ENCODE results near the gene PPP1R14B.

The PPP1R14B gene

DNA sequence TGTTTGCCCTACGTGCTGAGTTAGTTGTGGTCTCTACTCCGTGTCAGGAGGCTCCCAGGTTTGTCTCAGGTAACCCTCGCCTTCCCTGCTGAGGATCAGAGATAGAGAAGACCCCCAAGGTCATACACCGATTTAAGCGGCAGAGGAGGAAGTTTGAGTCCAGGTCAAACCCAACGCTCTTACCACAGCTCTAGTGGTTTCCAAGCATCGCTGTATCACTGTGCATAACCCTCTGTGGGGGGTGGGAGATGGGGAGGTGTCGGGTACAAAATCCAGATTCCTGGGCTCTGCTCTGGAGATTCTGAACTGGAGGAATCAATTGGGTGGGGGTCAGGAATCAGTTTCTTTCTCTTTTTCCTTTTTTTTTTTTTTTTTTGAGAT, 15.8 kb downstream of the PPP1R14B start:
- DNase-seq (ENCODE audit: low read depth) = no peak

DNA sequence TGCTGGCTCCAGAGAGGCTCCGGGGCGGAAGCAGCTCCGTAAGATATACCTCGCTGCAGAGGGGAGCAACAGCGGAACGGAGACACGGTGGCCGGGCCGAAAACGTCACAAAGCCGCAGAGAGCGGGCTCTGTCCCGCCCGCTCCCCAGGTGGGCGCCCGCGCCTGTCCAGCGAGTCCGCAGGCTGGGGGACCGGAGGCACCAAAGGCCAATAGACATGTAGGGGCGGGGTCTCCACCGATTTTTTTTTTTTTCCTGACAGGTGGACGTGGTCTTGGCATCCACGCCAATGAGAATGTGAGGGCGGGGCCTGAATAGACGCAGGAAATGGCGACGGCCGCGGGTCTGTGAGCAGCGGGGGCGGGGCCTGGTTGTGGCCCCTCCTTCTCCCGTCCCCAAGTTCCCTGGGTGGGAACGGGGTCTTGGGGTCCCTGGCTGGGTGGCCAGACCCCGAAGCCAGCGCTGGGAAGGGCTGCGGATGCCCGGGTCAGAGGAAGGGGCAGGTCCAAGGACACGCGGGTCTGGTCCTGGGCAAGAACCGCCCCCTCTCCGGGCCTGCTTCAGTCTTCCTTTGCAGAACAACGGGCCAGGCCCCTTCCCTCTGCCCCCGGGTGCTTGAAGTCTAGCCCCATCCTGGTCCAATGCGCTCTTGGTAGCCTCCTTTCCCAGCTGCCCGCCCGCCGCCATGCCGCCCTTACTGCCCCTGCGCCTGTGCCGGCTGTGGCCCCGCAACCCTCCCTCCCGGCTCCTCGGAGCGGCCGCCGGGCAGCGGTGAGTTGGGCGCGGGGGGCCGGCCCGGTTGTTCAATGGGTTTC, 16.4 kb downstream of the PPP1R14B start, which contains the start of gene DNAJC4:
Gene DNAJC4, plus strand, starts transcription at position 378 of the 814 bp plus-strand sequence. Its CDS starts 307 bp downstream, at position 685.
- DNase-seq (ENCODE audit: low read depth) = peak; percentile 85

DNA sequence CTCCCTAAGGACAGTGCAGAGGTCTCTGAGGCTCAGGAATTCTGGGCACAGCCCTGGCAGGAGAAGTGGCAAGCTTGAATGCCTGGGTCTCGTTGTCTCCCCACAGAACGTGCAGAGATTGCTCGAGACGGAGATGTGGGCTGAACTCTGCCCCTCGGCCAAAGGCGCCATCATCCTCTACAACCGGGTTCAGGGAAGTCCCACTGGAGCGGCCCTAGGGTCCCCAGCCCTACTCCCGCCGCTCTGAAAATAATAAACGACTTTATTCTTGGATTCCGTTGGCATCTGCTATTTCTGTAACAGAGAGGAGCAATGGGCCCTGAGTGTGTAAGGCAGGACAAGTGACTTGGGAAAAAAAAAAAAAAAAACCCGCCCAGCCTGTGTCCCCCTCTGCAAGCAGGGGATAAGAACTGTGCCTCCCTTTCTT, 17.0 kb downstream of the PPP1R14B start:
- no peak for DNase-seq (ENCODE audit: low read depth)

DNA sequence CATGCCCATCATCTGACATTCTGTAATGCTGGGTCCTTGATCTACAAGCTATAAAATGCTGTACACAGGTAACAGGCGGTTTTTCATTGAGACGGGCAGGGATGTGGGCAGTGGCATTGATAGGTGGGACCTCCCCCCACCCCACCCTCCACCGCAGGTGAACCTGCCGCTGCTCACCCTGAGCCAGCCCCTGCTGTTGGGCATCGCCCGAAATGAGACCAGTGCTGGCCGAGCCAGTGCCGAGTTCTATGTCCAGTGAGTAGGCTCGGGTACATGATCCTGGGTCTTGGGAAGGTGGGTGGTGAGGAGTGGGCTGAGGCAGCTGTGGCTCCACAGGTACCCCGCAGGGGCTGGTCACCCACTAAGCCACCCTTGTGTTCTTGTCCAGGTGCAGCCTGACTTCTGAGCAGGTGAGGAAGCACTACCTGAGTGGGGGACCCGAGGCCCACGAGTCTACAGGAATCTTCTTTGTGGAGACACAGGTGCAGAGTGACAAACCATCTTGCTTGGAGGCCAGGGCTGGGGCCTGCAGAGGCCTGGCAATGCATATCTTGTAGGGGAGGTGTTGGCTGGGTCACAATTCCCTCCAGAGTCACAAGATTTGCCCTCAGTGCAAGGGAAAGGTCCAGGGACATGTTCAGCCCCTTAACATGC, 17.5 kb downstream of the PPP1R14B start:
- no peak for DNase-seq (ENCODE audit: low read depth)

DNA sequence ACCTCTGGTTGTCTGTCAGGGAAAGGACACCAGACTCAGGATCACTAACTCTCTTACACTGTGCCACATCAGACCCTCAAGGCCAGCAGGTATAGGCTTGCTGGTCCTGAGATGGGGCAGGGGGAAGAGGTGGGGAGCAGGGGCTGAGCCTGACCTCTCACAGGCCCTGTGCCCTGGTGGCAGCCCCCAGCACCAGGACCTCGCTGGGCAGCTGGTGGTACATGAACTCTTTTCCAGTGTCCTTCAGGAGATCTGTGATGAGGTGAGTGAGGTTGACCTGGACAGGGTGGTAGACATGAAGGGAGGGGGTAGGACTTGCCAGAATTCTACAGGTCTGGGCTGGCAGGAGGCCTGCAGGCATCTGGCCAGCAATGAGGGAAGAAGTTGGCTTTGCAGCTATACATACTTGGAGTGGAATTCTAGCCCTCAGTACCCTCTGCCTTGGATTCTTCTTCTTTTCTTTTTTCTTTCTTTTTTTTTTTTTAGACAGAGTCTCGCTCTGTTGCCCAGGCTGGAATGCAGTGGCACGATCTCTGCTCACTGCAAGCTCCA, 19.3 kb downstream of the PPP1R14B start:
- no peak for DNase-seq (ENCODE audit: low read depth)

DNA sequence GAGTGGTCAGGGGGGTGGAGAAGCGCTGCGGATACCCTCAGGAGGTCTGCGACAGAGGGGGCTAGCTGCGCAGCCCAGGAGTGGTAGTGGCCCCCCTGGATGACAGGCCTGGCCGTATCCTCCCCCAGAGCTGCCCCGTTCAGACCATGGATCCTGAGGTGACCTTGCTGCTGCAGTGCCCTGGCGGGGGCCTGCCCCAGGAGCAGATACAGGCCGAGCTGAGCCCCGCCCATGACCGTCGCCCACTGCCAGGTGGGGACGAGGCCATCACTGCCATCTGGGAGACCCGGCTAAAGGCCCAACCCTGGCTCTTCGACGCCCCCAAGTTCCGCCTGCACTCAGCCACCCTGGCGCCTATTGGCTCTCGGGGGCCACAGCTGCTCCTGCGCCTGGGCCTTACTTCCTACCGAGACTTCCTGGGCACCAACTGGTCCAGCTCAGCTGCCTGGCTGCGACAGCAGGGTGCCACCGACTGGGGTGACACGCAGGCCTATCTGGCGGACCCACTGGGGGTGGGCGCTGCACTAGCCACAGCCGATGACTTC, 20.2 kb downstream of the PPP1R14B start:
- DNase-seq (ENCODE audit: low read depth) = no peak

DNA sequence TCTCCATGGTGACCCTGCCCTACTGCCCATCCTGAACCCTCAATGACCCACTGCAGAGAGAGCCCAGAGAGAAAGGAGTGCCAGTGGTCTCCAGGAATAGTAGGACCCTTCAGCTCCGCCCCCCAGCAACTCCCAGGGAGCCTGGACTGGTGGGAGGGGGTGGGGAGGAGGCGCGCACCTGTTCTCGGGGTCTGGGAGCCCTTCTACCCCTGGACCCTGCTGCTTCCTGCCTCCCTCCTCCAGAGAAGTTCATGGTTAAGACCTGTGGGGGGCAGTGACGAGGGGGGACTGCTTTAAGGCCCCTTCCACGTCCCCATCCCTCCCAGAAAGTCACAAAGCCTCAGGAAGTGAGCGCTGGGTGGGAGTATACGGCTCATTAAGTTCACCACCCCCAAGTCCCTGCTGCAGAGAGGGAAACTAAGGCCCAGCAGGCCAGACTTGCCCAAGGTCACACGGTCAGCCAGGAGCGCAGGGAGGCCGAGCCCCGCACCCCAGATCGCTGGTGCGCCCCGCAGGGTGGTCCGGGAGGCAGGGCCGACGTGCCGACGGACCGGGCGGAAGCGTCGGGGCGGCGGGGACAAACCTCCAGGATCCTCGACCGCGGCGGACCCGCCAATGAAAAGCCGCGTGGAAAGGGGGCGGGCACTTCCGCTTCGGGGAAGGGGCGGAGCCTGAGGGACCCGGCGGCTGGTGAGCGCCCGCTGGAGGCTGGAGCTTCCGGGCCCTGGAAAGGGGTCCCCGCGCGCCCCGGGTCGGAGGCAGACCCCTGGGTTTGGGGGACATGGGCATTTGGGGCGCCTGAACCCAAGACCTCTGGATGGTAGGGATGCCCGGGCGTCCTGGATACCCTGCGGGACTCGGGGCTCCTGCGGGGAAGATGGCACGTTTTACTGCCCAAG, 20.9 kb downstream of the PPP1R14B start, which contains the start of the genes NUDT22 and TRPT1:
Gene NUDT22, plus strand, starts transcription at position 667 of the 899 bp plus-strand sequence. CDS start 379 bp downstream, outside the sequence.
Gene TRPT1, minus strand, starts transcription at position 579 of the 899 bp plus-strand sequence. Its CDS starts 326 bp downstream, at position 253.
- peak; percentile 94 for DNase-seq (ENCODE audit: low read depth)

DNA sequence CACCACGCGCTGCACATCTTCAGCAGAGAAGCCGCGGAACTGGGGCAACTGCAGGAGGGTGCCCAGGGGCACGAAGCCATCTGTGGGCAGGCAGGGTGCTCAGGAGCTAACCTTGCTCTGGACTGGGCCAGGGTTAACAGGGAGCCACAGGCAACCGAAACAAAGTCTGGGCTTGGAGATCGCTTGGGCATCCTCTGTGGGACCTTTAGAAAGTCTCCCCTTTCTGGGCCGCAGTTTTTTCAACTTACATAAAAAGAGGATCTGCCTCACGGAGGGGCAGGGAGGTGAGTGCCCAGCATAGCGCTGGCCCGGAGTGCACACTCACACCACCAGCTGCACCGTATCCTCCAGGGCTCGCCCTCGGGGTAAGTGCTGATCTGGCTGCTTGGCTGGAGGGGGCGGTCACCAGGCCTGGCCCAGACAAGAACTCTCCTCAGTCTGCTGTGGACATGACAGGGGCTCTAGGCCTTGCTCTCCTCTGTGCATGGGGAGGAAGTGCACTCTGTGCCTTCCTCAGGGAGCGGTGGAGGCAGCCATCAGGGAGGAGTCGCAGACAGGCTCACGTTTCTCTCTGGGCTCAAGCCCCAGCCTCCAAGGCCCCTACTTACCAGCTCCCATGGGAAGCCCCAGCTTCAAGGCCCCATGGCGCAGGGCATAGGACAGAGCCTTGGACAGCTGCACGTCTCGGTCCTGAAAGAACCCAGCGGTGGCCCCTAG, 21.7 kb downstream of the PPP1R14B start:
- DNase-seq (ENCODE audit: low read depth) = no peak

DNA sequence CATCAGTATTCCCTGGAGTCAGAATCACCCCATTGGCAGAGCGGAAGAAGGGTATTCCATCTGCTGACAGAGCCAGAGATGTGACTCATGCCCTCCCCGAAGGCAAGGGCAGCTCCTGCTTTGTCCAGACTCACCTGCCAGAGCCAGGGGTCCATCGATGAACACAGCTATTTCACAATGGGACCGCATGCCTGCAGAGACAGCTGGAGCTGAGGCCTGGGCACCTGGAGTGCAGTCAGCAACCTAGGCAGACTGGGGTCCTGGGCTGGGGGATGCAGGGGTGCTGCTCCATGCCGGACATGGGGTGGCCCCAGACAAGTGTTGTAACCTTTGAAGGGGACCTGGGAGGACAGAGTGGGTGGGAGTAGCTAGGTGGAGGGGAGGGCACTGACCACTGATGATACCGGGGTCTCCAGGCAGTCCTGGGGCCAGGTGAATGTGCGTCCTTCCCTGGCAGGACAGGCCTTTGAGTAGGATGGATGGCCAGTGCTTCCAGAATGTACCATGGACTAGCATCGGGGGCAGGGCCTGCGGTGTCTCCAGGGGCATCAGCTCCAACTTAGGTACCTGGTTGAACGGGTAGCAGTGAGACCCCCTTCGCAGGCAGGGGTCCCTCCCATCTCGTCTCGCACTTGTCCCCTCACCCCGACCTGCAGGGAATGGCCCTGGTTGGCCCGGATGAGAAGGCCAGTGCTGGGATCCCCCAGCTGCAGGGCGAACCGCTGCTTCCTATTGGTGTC, 22.4 kb downstream of the PPP1R14B start:
- no peak for DNase-seq (ENCODE audit: low read depth)

DNA sequence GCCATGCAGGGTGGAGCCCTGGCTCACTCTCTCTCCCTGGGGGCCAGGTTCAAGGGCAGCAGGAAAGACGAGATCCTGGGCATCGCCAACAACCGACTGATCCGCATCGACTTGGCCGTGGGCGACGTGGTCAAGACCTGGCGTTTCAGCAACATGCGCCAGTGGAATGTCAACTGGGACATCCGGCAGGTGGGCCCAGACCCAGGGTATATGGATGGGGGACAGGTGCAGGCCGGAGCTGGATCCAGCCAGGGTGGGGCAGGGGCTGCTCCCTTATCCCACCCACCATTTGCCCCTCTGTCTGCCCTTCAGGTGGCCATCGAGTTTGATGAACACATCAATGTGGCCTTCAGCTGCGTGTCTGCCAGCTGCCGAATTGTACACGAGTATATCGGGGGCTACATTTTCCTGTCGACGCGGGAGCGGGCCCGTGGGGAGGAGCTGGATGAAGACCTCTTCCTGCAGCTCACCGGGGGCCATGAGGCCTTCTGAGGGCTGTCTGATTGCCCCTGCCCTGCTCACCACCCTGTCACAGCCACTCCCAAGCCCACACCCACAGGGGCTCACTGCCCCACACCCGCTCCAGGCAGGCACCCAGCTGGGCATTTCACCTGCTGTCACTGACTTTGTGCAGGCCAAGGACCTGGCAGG, 23.6 kb downstream of the PPP1R14B start:
- no peak for DNase-seq (ENCODE audit: low read depth)

DNA sequence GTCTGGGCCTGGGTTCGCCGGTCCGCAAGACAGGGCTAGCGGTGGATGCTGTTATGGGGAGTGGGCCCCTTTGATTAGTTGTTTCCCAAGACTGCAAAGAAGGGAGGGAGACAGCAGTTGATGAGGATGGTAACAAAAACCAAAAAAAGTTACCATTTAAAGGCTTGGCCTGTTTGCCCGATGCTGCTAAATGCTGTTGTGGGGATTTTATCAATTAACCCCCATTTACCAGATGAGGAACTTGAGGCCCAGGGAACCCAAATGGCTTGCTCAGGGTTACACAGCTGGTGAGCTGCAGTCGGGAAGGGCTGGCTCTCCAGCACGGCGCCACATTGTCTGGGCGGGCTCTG, 24.1 kb downstream of the PPP1R14B start:
- DNase-seq (ENCODE audit: low read depth) = no peak

DNA sequence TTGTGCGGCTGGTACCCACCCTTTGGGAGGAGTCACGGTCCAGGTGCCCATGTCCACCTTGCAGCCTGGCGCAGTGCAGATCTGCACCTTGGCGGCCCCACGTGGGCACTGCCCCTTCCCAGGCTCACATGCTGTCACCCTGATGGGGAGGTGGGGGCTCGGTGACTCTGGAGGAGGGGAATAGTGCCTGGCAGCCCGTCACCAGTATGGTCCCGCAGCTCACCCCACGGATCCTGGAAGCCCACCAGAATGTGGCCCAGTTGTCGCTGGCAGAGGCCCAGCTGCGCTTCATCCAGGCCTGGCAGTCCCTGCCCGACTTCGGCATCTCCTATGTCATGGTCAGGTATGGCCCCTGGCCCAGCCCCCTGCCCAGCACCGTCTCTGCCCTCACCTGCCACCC, 25.9 kb downstream of the PPP1R14B start:
- DNase-seq (ENCODE audit: low read depth) = no peak

DNA sequence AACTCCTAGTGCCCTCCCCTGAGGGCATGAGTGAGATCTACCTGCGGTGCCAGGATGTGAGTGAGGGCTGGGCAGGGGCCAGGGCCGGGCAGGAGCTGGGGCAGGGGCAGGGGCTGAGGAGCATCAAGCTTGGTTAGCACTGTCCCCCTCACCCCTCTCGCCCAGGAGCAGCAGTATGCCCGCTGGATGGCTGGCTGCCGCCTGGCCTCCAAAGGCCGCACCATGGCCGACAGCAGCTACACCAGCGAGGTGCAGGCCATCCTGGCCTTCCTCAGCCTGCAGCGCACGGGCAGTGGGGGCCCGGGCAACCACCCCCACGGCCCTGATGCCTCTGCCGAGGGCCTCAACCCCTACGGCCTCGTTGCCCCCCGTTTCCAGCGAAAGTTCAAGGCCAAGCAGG, 26.5 kb downstream of the PPP1R14B start:
- no peak for DNase-seq (ENCODE audit: low read depth)

DNA sequence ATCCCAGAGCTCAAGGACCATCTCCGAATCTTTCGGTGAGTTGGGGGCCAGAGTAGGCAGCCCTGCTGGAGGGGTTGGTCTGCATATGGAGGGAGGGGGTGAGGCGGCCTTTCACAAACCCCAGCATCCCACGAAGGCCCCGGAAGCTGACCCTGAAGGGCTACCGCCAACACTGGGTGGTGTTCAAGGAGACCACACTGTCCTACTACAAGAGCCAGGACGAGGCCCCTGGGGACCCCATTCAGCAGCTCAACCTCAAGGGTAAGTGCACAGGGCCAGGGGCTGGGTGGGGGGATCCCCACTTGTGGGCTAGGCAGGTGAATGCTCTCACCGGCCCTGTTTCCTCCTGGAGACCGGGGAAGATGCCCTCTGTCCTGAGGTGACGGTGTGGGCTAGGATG, 27.0 kb downstream of the PPP1R14B start:
- no peak for DNase-seq (ENCODE audit: low read depth)

DNA sequence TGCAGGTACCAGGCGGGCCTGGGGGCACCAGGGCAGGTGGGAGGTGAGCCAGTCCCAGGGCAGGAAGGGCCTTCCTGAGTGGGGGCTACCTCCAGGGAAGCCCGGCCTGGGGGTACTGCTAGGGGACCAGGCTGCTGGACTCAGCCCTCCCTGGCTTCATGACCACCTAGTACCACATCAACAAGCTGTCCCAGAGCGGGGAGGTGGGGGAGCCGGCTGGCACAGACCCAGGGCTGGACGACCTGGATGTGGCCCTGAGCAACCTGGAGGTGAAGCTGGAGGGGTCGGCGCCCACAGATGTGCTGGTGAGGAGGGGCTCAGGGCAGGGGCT, 27.4 kb downstream of the PPP1R14B start:
- no peak for DNase-seq (ENCODE audit: low read depth)

DNA sequence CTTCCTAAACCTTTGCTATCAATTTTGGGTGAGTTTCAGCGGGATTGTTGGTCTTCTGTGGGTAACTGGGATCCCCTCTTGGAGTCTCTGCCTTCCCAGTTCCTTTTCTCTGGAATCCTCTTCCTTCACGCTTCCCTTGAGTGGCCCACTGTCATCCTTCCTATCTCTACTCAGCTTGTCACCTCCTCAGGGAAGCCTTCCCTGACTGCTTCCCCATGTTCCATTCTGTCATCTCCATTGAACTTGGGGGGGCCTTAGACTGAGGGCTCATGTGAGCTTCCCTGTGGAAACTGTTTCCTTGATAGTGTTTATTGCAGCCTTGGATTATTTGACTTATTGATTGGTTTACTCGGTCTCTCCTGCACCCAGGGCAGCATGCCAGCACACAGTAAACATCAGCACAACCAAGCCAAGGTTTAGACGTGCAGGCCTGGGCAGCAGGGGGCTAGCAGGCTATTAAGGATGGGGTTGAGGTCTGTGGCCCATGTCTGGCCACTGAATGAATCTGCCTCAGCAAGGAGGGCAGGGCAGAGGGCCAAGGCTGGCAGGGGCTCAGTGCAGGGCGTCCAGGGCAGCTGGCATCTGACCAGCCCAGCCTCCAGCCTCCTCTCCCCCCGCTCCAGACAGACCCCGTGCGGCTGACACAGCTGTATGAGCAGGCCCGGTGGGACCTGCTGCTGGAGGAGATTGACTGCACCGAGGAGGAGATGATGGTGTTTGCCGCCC, 28.0 kb downstream of the PPP1R14B start:
- no peak for DNase-seq (ENCODE audit: low read depth)

DNA sequence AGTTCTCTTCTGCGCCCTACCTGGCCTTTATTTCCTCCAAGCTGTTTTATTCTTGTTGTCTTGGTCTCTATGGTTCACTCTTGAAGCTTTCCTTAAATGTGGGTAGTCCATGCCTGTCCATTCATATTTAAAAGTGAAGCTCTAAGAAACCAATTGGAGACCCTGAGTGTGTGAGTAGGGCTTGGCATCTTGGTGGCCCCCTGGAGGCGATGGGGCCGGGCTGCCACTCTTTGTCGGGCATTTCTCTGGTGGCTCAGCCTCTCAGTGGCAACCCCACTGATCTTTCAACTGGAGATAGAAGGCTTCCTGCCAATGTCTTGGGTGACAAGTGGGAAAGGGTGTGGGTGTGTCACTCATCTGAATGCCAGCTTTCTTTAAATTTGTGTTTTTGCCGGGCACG, 29.9 kb downstream of the PPP1R14B start:
- no peak for DNase-seq (ENCODE audit: low read depth)

DNA sequence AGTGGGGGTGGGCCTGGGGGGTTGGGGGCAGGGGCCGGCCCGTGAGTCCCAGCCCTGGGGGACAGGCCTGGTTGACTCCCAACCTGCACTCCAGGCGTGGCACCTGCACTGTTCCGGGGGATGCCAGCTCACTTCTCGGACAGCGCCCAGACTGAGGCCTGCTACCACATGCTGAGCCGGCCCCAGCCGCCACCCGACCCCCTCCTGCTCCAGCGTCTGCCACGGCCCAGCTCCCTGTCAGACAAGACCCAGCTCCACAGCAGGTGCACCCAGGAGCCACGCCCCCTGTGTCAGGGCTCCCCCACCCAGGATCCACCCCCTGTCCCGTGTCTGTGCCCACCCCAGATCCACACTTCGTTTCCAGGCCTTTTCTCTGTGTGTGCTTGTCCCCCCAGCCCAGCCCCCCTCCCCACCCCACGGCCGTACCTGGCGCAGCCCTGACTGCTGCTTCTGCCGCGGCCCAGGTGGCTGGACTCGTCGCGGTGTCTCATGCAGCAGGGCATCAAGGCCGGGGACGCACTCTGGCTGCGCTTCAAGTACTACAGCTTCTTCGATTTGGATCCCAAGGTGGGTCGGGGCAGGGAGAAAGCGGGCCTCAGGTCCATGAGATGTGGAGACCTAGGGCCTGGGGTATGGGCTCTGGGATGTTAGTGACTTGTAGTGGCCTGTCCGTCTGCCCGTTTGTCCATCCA, 35.4 kb downstream of the PPP1R14B start:
- DNase-seq (ENCODE audit: low read depth) = no peak
